ENCODE data around the gene COA7. TPM values are rescaled to one million over a fixed set of nuclear protein-coding genes. Genes with fewer than 3 reads are reported as not detected.
A peak's percentile ranks its signal among the peaks of the same experiment; 100 is the strongest.
"Not testable (repeated sequence)": the region's sequence is repeated elsewhere in the genome, so short reads cannot be mapped to it uniquely, and the experiment has no call there.

COA7 gene
- total and polyA plus RNA-seq, 2 donors = 4.0 to 4.7 TPM

DNA sequence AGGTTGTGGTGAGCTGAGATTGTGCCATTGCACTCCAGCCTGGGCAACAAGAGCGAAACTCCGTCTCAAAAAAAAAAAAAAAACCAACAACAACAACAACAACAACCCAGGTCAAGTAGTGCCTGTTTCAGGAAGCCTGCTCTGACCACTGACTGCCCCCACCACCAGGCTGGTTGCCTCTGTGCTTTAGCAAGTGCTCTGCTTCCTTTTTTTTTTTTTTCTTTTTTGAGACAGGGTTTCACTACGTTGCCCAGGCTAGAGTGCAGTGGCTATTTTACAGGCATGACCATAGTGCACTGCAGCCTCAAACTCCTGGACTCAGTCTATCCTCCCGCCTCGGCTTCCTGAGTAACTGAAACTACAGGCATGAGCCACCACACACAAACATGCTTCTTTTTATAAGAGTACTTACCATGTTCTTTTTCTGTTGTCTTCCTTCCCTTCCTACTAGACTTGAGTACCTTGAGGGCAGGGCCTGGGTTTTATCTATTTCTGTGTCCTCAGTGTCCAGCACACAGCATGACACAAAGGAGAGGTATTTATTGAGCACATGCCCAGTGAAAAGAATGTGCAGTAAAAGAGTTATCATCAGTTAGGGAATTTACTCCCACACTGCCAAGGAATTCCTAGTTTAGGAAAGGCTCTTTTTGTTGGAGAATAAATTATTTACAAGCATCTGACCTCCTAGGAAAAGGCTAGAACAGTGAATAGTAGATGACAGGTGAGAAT is 9.9 kb upstream of the COA7 start:
- Histone ChIP-seq H3K36me3 (ENCODE audit: control insufficient read depth in 2 of 2, insufficient read depth in 2 of 2, low read length in 1 of 2) (no peaks in the 10 kb centered on the region), H3K27ac (ENCODE audit: low read depth in 1 of 2, low read length in 1 of 2) (no peak overlapping the region), H3K4me1 (ENCODE audit: control insufficient read depth in 2 of 2, insufficient read depth in 2 of 2, low read length in 2 of 2) (peaks cover 0 to 6% of the 10 kb centered on the region in 2 donors), H3K4me3 (ENCODE audit: low read length in 2 of 2) (no peak overlapping the region), H3K27me3 (ENCODE audit: control insufficient read depth in 2 of 2, insufficient read depth in 1 of 2, low read length in 1 of 2) (no peaks in the 10 kb centered on the region), H3K9me3 (ENCODE audit: control insufficient read depth in 2 of 2, insufficient read depth in 1 of 2, low read length in 1 of 2) (peaks cover 0 to 4% of the 10 kb centered on the region in 2 donors)
- DNase-seq (ENCODE audit: low read depth in 6 of 9, low spot score in 9 of 9) = no peak
- WGBS = 87% methylated on average over 5 of the region's 5 CpGs

DNA sequence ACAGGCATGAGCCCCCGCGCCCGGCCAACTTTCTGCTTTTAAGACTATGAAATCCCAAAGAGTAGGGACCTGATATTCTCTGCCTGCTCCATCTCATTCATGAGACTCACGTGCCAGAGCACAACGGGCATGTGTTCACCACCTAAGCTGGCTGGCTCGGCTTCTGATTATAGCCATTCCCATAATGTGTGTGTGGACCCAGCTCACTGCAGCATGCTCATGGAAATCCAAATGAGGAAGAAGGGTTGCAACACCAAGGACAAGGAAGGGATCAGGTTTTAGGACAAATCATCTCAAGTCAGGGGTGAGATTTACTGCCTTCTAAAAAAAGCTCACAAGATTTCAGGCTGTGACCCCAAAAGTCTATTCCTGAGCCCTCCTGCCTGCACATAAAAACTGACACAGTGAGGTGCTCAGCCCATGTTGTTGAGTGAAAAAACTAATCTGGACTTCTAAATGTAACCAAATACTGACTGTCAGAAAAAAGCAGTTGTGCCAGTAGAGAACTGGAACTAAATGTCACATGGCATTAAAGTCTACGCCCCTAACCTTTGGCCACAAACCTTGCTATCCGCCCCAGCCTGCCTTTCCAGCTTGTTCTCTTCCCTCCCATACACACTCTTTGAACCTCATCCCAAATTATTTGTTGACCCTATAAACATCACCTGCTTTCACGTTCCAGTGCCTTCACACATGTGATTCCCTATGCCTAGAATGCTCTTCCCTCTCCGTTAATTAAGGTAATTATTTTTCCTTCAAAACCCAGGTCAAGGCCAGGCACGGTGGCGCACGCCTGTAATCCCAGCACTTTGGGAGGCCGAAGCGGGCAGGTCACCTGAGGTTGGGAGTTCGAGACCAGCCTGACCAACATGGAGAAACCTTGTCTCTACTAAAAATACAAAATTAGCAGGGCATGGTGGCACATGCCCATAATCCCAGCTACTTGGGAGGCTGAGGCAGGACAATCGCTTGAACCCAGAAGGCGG is 9.1 kb upstream of the COA7 start:
- Histone ChIP-seq H3K4me3 (ENCODE audit: low read length in 2 of 2) (no peak overlapping the region), H3K27me3 (ENCODE audit: control insufficient read depth in 2 of 2, insufficient read depth in 1 of 2, low read length in 1 of 2) (no peaks in the 10 kb centered on the region), H3K36me3 (ENCODE audit: control insufficient read depth in 2 of 2, insufficient read depth in 2 of 2, low read length in 1 of 2) (no peaks in the 10 kb centered on the region), H3K9me3 (ENCODE audit: control insufficient read depth in 2 of 2, insufficient read depth in 1 of 2, low read length in 1 of 2) (peaks cover 0 to 5% of the 10 kb centered on the region in 2 donors), H3K27ac (ENCODE audit: low read depth in 1 of 2, low read length in 1 of 2) (no peak overlapping the region), H3K4me1 (ENCODE audit: control insufficient read depth in 2 of 2, insufficient read depth in 2 of 2, low read length in 2 of 2) (peaks cover 0 to 11% of the 10 kb centered on the region in 2 donors)
- no peak for DNase-seq (ENCODE audit: low read depth in 6 of 9, low spot score in 9 of 9)
- 97% methylated on average over 18 of the region's 18 CpGs for WGBS

DNA sequence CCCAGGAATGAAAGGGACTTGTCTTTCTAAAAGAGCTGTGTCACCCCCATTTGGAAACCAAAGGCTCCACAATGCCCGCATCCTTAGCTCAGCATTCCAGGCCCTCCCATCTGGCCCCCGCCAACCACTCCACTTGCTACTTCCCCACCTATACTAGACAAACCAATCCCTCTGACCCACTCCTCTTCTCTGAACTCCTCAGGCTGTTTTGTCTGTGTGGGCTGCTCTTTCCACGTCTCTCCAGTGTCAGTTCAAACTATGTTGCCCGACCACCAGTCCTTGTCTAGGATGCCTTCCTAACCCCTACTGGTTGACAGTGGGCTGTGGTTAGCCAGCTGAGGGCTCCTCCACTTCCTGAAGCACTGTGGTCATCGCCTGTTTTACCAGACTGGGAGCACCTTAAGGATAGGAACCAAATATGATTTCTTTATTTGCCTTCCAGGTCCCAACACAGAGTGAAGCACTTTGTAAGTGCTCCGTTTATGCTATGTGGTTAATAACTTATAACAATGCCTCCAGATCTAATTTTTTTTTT is 8.1 kb upstream of the COA7 start:
- Histone ChIP-seq H3K4me3 (ENCODE audit: low read length in 2 of 2) (no peak overlapping the region), H3K27me3 (ENCODE audit: control insufficient read depth in 2 of 2, insufficient read depth in 1 of 2, low read length in 1 of 2) (no peaks in the 10 kb centered on the region), H3K4me1 (ENCODE audit: control insufficient read depth in 2 of 2, insufficient read depth in 2 of 2, low read length in 2 of 2) (peaks cover 0 to 11% of the 10 kb centered on the region in 2 donors), H3K36me3 (ENCODE audit: control insufficient read depth in 2 of 2, insufficient read depth in 2 of 2, low read length in 1 of 2) (no peaks in the 10 kb centered on the region), H3K27ac (ENCODE audit: low read depth in 1 of 2, low read length in 1 of 2) (no peak overlapping the region), H3K9me3 (ENCODE audit: control insufficient read depth in 2 of 2, insufficient read depth in 1 of 2, low read length in 1 of 2) (peaks cover 0 to 5% of the 10 kb centered on the region in 2 donors)
- WGBS = 47% methylated on average over 6 of the region's 6 CpGs
- no peak for DNase-seq (ENCODE audit: low read depth in 6 of 9, low spot score in 9 of 9)

DNA sequence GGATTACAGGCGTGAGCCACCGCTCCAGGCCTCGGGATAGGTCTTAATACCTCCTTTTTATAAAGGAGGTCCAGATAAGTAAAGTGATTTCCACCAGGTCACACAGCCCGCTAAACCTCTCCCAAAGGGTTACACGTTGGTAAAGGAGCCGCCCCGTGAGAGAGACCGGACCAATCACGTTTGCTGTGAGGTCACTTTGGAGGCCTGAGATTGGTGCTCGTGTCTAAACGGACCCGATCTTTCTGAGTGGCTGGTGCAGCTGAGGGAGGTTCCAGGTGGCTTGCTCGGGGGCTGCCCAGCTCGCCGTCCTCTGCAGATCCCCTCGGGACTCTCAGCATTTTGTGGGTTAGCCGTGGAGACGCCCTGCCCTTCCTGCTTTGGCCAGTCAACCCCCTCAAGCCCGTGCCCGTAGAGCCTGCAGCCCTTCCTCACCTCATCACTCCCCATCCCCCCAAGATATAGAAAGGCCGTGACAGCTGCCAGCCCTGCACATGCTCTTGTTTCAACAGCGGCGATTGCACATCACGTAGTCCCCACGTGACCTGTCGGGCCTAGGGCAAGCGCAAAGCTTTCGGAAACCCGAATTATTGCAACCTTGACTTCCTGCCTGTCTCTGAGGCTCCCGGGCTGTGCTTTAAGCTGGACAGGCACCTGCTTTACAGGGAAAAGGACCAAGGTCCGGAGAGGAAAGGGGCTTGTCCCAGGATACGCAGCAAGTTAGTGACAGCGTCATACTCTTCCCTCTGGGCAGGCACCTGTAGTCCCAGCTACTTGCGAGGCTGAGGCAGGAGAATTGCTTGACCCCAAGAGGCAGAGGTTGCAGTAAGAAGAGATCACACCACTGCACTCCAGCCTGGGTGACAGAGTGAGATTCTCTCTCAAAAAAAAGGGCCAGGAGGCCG is 5.0 kb upstream of the COA7 start:
- H3K4me1 ChIP-seq (ENCODE audit: control insufficient read depth in 2 of 2, insufficient read depth in 2 of 2, low read length in 2 of 2) = peaks cover 0 to 15% of the 10 kb centered on the region in 2 donors
- DNase-seq (ENCODE audit: low read depth in 6 of 9, low spot score in 9 of 9) = peak; percentile 63 to 92 (median 78)
- H3K9me3 ChIP-seq (ENCODE audit: control insufficient read depth in 2 of 2, insufficient read depth in 1 of 2, low read length in 1 of 2) = peaks cover 0 to 5% of the 10 kb centered on the region in 2 donors
- H3K36me3 ChIP-seq (ENCODE audit: control insufficient read depth in 2 of 2, insufficient read depth in 2 of 2, low read length in 1 of 2) = no peaks in the 10 kb centered on the region
- H3K27me3 ChIP-seq (ENCODE audit: control insufficient read depth in 2 of 2, insufficient read depth in 1 of 2, low read length in 1 of 2) = peaks cover 2 to 4% of the 10 kb centered on the region in 2 donors
- peak overlapping the region; percentile 85 to 89 for H3K27ac ChIP-seq (ENCODE audit: low read depth in 1 of 2, low read length in 1 of 2)
- WGBS = 8% methylated on average over 35 of the region's 35 CpGs
- H3K4me3 ChIP-seq (ENCODE audit: low read length in 2 of 2) = peak overlapping the region; percentile 50 to 56

DNA sequence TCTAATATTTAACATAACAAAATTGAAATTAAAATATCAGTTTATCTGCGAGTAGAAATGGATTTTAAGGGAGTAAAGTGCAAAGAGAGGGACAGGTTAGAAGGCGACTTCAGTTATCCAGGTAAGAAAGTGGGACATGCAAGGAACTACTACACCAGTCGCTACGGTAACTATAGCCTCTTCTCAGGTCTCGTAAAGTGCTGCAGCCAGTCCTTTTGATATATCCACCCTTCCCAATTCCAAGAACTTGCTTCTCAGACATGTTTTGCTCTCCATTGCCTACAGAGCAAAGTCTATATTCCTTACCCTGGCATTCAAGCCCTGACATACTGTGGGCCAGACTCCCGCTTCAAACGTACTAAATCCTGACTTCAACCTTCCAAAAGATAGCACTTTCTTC is 2.5 kb downstream of the COA7 start:
- Histone ChIP-seq H3K27ac (ENCODE audit: low read depth in 1 of 2, low read length in 1 of 2) (no peak overlapping the region), H3K36me3 (ENCODE audit: control insufficient read depth in 2 of 2, insufficient read depth in 2 of 2, low read length in 1 of 2) (peaks cover 3 to 12% of the 10 kb centered on the region in 2 donors), H3K9me3 (ENCODE audit: control insufficient read depth in 2 of 2, insufficient read depth in 1 of 2, low read length in 1 of 2) (no peaks in the 10 kb centered on the region), H3K27me3 (ENCODE audit: control insufficient read depth in 2 of 2, insufficient read depth in 1 of 2, low read length in 1 of 2) (peaks cover under 1 to 5% of the 10 kb centered on the region in 2 donors), H3K4me3 (ENCODE audit: low read length in 2 of 2) (no peak overlapping the region), H3K4me1 (ENCODE audit: control insufficient read depth in 2 of 2, insufficient read depth in 2 of 2, low read length in 2 of 2) (peaks cover 2 to 14% of the 10 kb centered on the region in 2 donors)
- 98% methylated on average over 7 of the region's 7 CpGs for WGBS
- no peak for DNase-seq (ENCODE audit: low read depth in 6 of 9, low spot score in 9 of 9)

DNA sequence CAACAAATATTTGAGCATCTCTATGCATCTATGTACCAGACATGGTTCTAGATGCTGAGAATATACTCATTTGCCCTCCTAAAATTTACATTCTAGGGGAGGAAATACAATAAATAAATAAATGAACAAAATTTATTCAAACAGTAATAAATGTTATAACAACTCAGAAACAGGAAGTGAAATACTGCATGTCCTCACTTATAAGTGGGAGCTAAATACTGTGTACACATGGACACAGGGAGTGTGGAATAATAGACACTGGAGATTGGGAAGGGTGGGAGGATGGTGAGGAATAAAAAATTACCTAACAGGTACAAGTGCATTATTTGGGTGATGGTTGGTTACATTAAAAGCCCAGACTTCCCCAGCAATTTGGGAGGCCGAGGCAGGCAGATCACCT is 4.3 kb downstream of the COA7 start:
- Histone ChIP-seq H3K4me3 (ENCODE audit: low read length in 2 of 2) (no peak overlapping the region), H3K27me3 (ENCODE audit: control insufficient read depth in 2 of 2, insufficient read depth in 1 of 2, low read length in 1 of 2) (peaks cover 0 to 5% of the 10 kb centered on the region in 2 donors), H3K36me3 (ENCODE audit: control insufficient read depth in 2 of 2, insufficient read depth in 2 of 2, low read length in 1 of 2) (peaks cover 3 to 12% of the 10 kb centered on the region in 2 donors), H3K9me3 (ENCODE audit: control insufficient read depth in 2 of 2, insufficient read depth in 1 of 2, low read length in 1 of 2) (no peaks in the 10 kb centered on the region), H3K4me1 (ENCODE audit: control insufficient read depth in 2 of 2, insufficient read depth in 2 of 2, low read length in 2 of 2) (peaks cover 2 to 14% of the 10 kb centered on the region in 2 donors), H3K27ac (ENCODE audit: low read depth in 1 of 2, low read length in 1 of 2) (no peak overlapping the region)
- no peak for DNase-seq (ENCODE audit: low read depth in 6 of 9, low spot score in 9 of 9)
- 96% methylated on average over 1 of the region's 1 CpG for WGBS

DNA sequence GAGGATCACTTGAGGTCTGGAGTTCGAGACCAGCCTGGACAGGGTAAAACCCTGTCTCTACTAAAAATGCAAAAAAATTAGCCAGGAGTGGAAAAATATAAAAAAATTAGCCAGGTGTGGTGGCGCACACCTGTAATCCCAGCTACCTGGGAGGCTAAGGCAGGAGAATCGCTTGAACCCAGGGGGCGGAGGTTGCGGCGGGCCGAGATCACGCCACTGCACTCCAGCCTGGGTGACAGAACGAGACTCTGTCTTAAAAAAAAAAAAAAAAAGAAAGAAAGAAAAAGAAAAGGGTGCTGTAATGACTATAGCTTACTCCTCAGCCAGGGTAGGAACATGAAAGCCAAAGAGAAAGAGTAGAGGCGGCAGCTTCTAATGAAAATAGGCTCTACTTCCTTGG is 4.8 kb downstream of the COA7 start:
- 97% methylated on average over 10 of the region's 10 CpGs for whole genome bisulfite sequencing
- DNase-seq (ENCODE audit: low read depth in 6 of 9, low spot score in 9 of 9) = not testable (repeated sequence)

DNA sequence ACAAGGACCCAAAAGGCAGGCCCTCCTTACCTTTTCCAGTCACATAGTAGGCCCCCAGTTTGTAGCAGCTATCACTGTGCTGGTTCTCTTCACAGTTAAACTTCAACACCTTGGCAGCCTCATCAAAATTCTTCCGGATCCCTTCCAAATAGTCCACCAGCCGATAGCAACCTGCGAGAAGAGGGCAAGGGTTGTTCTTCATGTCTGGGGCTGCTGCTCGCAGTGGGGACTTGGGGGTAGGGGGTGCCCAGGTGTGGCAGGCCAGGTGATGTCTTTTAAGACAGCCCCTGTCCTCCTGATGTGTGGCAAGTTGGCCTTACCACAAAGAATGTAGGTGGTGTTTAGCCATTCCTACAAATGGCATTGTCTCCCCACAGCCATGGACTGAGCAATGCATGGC is 5.5 kb downstream of the COA7 start:
- DNase-seq (ENCODE audit: low read depth in 6 of 9, low spot score in 9 of 9) = no peak
- Histone ChIP-seq H3K9me3 (ENCODE audit: control insufficient read depth in 2 of 2, insufficient read depth in 1 of 2, low read length in 1 of 2) (peaks cover 0 to 3% of the 10 kb centered on the region in 2 donors), H3K4me1 (ENCODE audit: control insufficient read depth in 2 of 2, insufficient read depth in 2 of 2, low read length in 2 of 2) (peaks cover under 1 to 6% of the 10 kb centered on the region in 2 donors), H3K27me3 (ENCODE audit: control insufficient read depth in 2 of 2, insufficient read depth in 1 of 2, low read length in 1 of 2) (no peaks in the 10 kb centered on the region), H3K36me3 (ENCODE audit: control insufficient read depth in 2 of 2, insufficient read depth in 2 of 2, low read length in 1 of 2) (peaks cover 4 to 15% of the 10 kb centered on the region in 2 donors), H3K27ac (ENCODE audit: low read depth in 1 of 2, low read length in 1 of 2) (no peak overlapping the region), H3K4me3 (ENCODE audit: low read length in 2 of 2) (no peak overlapping the region)
- WGBS = over 99% methylated on average over 4 of the region's 4 CpGs

More for the DNA sequence above, 4.8 kb downstream of the COA7 start:
- not testable (repeated sequence) for H3K27ac ChIP-seq (ENCODE audit: low read depth in 1 of 2, low read length in 1 of 2); H3K4me3 ChIP-seq (ENCODE audit: low read length in 2 of 2); H3K9me3 ChIP-seq (ENCODE audit: control insufficient read depth in 2 of 2, insufficient read depth in 1 of 2, low read length in 1 of 2); H3K27me3 ChIP-seq (ENCODE audit: control insufficient read depth in 2 of 2, insufficient read depth in 1 of 2, low read length in 1 of 2)
- H3K4me1 ChIP-seq (ENCODE audit: control insufficient read depth in 2 of 2, insufficient read depth in 2 of 2, low read length in 2 of 2) = peaks cover 2 to 11% of the 10 kb centered on the region in 2 donors
- peaks cover 3 to 12% of the 10 kb centered on the region in 2 donors for H3K36me3 ChIP-seq (ENCODE audit: control insufficient read depth in 2 of 2, insufficient read depth in 2 of 2, low read length in 1 of 2)
